Motor neuron (in vitro differentiated cells): ENCODE measurements around the gene TRAF6. TPM values are rescaled to one million over a fixed set of nuclear protein-coding genes. Genes with fewer than 3 reads are reported as not detected.

Source experiments
- ATAC-seq, 8 experiments: fragments of 200-7000 bp; cut with Tn5 transposase; replicated peaks in 6 of 8; 2 replicates each; pipeline ENCODE4 v1.8.0; 2021; ENCODE audit warnings: mild to moderate bottlenecking in 8 of 8, moderate library complexity in 8 of 8
- H3K27ac ChIP-seq, 2 donors: fragments of 250-450 bp; sonication (Bioruptor Pico); 2 replicates each; pipeline ENCODE4 v1.9.0; 2021; ENCODE audit warnings: antibody characterized with exemption in 2 of 2, mild to moderate bottlenecking in 2 of 2, moderate library complexity in 1 of 2
- H3K4me1 ChIP-seq, 2 donors: fragments of 250-450 bp; sonication (Bioruptor Pico); replicated peaks in 1 of 2; 2 replicates each; pipeline ENCODE4 v1.6.1; 2021; ENCODE audit warnings: antibody characterized with exemption in 2 of 2, mild to moderate bottlenecking in 2 of 2, moderate library complexity in 1 of 2
- H3K4me3 ChIP-seq, 5 donors: fragments of 250-450 bp; sonication (Bioruptor Pico); 2 replicates each; pipeline ENCODE4 v1.9.0; 2021; ENCODE audit warnings: antibody characterized with exemption in 5 of 5, mild to moderate bottlenecking in 5 of 5, moderate library complexity in 4 of 5
- WGBS, 10 experiments: fragments of 450-650 bp; shearing (Covaris generic); methylation state at CpG; one replicate each; pipeline ENCODE4 v1.0.0; 2022; 5-methylcytosine and 5-hydroxymethylcytosine counted together
- in situ Hi-C, 9 experiments: fragments of 400-800 bp; cut with MboI; loops; one replicate each; pipeline ENCODE4 v1.15.0; 2021; ENCODE audit warnings: low sequenced_read_pairs in 9 of 9, low pct_unique_long_range_greater_than_20kb in 2 of 9; ENCODE audit not compliant: unreplicated experiment in 9 of 9
- total RNA-seq, 8 experiments: library from RNA; unstranded; fragments of 300-600 nt; gene quantifications; 2 replicates each; pipeline versions ENCODE4 v1.2.3 to v1.2.4, GENCODE V29; 2022

The TRAF6 gene
- total RNA-seq, 8 experiments from 2014 or later = 5.8 to 14.7 (median 8.9) TPM

DNA sequence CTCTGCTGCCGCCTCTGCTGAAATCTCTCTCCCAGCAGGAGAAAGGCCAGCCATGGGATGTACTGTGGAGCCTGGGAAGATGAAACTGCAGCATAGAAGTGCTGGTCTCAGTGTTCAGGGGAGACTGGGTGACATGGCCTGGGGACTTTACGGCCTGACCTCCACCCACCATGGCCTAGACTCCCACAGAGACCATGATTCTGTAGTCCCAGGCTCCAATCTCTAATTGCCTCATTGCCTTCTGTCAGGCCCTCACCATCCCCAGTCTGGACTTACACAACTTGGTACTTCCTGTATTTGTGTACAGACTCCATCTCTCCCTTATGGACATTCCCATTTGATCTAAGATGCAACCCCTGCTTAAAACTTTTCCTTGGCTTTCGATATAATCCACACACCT, 43.1 kb downstream of the TRAF6 start:
- 80 to 100% (median 100%) methylated on average over 1 to 2 of the region's 3 CpGs; no CpG with 5 or more reads in 4 of the 10 experiments for WGBS, 10 experiments
- no peak overlapping the region for H3K4me3 ChIP-seq
- no peaks in the 10 kb centered on the region for H3K4me1 ChIP-seq
- in situ Hi-C loops = loop anchor here in 1 of 9 experiments (25.0 kb wide), 1 partner anchor 155 kb away; no protein-coding TSS in a partner anchor
- ATAC-seq = no peak
- H3K27ac ChIP-seq = no peak overlapping the region

DNA sequence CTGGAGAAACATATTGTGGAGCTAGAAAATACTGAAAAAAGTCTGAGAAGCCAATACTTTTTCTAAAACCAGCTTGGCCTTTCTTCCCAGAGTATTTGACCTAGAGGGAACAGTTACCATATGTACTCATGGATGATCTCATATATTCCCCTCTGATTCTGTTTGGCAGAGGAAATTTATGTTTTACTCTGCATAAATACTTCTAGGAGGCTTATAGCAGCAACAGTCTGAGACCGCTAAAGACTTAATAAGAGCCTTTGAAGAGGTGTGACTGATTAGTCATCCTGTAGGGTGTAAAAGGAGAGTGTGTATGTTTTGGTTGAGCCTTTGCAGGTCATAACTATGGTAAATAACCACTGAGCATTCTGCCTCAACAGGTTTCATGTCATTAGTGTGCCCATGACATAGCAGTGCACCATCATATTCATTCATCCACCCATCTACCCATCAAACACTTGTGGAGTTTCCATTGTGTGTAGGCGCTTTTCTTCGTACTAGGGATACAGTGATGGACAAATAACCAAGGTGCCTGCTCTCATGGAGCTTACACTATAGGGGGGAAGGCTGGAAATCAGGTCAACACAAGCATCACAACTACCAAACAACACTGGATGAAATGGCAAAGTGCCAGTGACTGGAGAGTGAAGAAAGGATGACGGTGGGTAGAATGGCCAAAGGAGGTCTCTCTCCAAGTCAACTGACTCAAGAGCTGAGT, 44.5 kb downstream of the TRAF6 start:
- Histone ChIP-seq H3K27ac (no peak overlapping the region), H3K4me3 (no peak overlapping the region), H3K4me1 (no peaks in the 10 kb centered on the region)
- in situ Hi-C loops = loop anchor here in 1 of 9 experiments (25.0 kb wide), 1 partner anchor 153 kb away; no protein-coding TSS in a partner anchor
- ATAC-seq = peak in 7 of 8 experiments; percentile 28 to 67 (median 43)
- 83 to 100% (median 98%) methylated on average over 1 to 4 of the region's 4 CpGs; no CpG with 5 or more reads in 6 of the 10 experiments for WGBS, 10 experiments

DNA sequence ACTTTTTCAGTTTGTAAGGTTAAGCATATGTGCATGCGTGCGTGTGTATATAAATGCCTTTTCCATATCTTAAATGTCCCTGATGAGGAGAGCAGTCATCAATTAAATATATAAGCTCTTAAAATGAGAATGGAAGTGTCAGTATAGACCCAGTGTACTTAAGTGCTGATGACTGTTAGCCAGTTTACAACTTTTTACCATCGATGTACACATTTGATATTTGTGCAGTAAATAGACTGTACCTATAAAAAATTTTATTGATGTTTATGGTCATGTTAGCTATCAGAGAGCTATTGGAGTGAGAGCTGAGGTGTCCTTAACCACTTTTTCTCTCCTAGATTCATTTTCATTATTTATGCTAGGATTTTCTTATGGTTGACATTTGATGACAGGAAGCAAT, 45.4 kb downstream of the TRAF6 start:
- 54 to 100% (median 81%) methylated on average over 1 to 3 of the region's 3 CpGs for whole genome bisulfite sequencing, 10 experiments

DNA sequence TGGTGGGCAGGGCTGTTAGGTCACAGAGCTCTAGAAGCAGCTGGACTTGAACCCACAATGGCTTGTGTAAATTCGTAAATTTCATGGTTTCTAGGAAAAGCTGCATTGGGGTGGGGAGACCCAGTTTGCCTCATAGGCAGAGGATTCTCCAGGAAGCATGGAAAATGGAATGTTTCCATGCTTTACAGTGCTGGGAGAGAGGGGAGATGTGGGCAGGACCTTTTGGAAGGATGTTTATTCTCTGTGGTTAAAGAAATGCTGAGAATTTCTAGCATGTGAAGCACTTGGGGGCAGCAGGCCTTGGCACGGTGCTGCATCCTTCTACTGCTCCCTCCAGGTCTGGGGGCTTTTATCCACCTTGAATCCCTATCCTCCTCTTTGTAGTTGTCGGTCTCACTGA, 46.3 kb downstream of the TRAF6 start:
- H3K4me1 ChIP-seq = peaks cover 4 to 8% of the 10 kb centered on the region in 2 donors
- no peak for ATAC-seq
- H3K27ac ChIP-seq = no peak overlapping the region
- in situ Hi-C loops = loop anchor here in 1 of 9 experiments (25.0 kb wide), 1 partner anchor 151 kb away; no protein-coding TSS in a partner anchor
- H3K4me3 ChIP-seq = no peak overlapping the region
- WGBS, 10 experiments = 0 to 92% (median 51%) methylated on average over 1 to 3 of the region's 3 CpGs; no CpG with 5 or more reads in 1 of the 10 experiments

More for the DNA sequence above, 45.4 kb downstream of the TRAF6 start:
- in situ Hi-C loops = loop anchor here in 1 of 9 experiments (25.0 kb wide), 1 partner anchor 152 kb away; no protein-coding TSS in a partner anchor
- peaks cover 4 to 8% of the 10 kb centered on the region in 2 donors for H3K4me1 ChIP-seq
- H3K4me3 ChIP-seq = no peak overlapping the region
- no peak for ATAC-seq
- H3K27ac ChIP-seq = no peak overlapping the region

DNA sequence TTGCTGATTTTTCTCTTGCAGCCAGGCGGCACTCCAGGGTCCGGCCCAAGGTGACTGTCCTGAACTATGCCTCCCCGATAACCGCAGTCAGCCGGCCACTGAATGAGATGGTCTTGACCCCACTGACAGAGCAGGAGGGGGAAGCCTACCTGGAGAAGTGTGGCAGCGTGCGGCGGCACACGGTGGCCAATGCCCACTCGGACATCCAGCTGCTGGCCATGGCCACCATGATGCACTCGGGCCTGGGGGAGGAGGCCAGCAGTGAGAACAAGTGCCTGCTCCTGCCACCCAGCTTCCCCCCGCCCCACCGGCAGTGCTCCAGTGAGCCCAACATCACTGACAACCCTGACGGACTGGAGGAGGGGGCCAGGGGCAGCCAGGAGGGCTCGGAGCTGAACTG, 47.8 kb downstream of the TRAF6 start:
- WGBS, 10 experiments = 89 to 100% (median 100%) methylated on average over 1 to 3 of the region's 15 CpGs; no CpG with 5 or more reads in 6 of the 10 experiments
- H3K27ac ChIP-seq = no peak overlapping the region
- peaks cover 4 to 8% of the 10 kb centered on the region in 2 donors for H3K4me1 ChIP-seq
- no peak for ATAC-seq
- no peak overlapping the region for H3K4me3 ChIP-seq
- in situ Hi-C loops = loop anchor here in 1 of 9 experiments (25.0 kb wide), 1 partner anchor 150 kb away; no protein-coding TSS in a partner anchor

DNA sequence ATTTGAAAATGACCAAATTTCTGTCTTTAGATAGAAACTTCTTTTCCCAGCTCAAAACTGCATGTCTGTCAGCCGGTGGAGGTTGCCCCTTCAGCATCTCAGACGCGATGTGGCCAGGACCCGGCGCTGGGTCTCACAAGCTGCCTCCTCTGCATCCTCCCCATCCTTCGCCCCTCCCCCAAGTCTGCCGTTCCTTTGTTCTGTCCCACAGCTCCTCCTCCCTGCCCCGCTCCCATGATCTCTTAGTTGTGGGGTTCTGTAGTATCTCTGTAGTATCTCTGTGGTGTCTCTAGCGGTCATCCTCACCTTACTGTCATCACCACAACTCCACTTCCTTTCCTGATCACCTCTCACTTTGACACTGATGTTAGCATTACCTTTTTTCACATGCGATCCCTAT, 49.9 kb downstream of the TRAF6 start:
- Histone ChIP-seq H3K4me1 (peaks cover 17 to 21% of the 10 kb centered on the region in 2 donors), H3K27ac (no peak overlapping the region), H3K4me3 (no peak overlapping the region)
- ATAC-seq = no peak
- in situ Hi-C loops = loop anchor here in 1 of 9 experiments (25.0 kb wide), 1 partner anchor 148 kb away; no protein-coding TSS in a partner anchor
- 40 to 100% (median 75%) methylated on average over 1 to 6 of the region's 10 CpGs; no CpG with 5 or more reads in 3 of the 10 experiments for WGBS, 10 experiments

DNA sequence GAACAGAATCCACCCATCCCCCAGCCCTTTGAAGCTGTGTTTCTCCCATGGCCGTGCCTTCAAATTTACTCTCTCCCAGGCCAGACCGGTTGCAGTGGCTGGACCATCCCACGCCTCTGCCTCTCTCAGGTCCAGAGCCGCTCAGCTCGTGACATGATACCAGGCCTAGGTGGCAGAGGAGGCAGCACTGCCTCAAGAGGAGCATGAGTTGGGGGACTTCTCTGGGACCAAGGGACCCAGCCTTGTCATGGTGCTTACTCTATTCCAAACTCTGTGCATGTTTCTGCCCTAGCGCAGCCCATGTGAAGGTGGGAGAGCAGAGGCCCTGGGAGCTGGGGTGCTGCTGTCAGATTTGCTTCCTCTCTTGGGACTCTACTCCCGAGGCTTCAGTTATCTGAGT, 51.0 kb downstream of the TRAF6 start:
- peaks cover 20 to 21% of the 10 kb centered on the region in 2 donors for H3K4me1 ChIP-seq
- ATAC-seq = no peak
- 60 to 100% (median 100%) methylated on average over 1 to 4 of the region's 7 CpGs; no CpG with 5 or more reads in 3 of the 10 experiments for WGBS, 10 experiments
- H3K27ac ChIP-seq = no peak overlapping the region
- in situ Hi-C loops = loop anchor here in 1 of 9 experiments (25.0 kb wide), 1 partner anchor 147 kb away; no protein-coding TSS in a partner anchor
- no peak overlapping the region for H3K4me3 ChIP-seq

DNA sequence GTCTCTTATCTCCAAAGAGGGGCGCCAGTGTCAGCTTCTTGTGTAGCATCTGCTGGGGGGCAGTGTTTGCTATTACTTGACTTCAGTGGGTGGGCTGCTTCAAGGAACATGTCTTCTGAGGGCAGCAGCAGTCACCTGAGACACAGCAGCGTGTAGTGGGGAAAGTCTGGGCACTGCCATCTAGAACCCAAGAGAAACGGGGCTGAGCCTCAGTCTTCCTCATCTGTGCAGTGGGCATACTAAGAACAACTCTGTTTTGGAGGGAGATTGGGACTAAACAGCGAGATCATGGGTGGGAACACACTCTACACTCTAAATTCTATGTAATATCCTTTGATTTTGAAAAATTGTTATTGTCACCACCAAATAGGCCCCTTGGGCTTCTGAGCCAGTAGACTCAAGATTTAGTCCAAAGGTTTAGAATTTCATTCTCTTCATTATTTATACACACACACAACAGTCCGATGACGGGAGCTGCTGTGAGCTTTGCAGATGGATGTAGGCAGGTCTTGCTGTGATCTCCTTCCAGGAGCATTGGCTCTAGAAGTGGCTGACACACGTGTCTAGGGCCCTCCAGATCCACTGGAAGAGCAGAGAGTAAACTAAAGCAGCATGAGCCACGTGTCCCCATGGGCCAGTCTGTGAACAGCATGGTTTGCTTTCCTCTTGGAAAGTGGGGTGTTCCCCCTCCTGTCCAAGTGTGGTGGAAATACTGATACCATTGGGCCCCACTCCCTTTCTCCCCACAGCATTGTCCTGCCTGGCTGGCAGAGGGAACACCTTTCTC, 51.8 kb downstream of the TRAF6 start:
- peaks cover 20 to 21% of the 10 kb centered on the region in 2 donors for H3K4me1 ChIP-seq
- in situ Hi-C loops = loop anchor here in 1 of 9 experiments (25.0 kb wide), 1 partner anchor 146 kb away; no protein-coding TSS in a partner anchor
- WGBS, 10 experiments = 67 to 100% (median 88%) methylated on average over 1 to 8 of the region's 8 CpGs; no CpG with 5 or more reads in 2 of the 10 experiments
- H3K4me3 ChIP-seq = no peak overlapping the region
- H3K27ac ChIP-seq = no peak overlapping the region
- ATAC-seq = no peak

DNA sequence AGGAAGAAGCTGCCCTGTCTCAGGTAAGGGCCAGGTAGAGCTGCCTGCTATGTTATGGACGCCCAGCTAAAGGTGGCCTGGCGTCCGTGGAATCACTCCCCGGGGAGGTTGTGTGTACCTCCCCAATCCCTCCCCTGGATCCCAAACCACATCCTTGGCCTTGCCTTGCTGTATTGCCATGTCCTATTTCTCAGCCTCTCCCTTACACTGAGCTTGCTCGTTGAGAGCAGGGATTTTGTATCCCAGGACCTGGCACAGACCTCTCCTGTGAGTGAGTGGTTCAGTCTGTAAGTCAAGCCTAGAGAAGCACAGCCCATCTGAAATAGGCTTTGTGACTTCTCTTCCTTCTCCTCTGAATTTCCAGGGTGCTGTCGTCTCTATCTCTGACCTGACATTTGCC, 53.9 kb downstream of the TRAF6 start:
- H3K4me3 ChIP-seq = no peak overlapping the region
- peak overlapping the region; percentile 63 to 80 for H3K27ac ChIP-seq

DNA sequence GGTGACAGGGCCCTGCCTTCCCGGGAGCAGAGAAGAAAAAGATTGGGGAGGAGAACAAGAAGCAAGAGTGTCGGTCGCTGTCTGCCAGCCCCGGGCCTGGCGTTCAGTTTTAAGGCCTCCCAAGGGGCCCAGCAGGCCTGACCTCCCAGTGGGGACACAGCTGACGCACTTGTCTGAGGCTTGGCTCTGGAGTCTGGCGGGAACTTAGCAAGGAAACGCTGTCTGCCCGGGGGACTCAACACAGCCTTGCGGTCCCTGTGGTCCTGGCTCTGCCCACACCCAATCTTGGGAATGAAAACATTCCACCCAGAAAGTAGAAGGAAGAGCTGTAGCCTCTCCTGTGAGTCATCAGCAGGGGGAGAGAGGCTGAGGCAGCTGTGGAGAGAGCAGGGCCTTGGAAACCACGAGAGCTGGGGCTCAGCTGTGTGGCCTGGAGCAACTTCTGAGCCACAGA, 54.4 kb downstream of the TRAF6 start:
- WGBS, 10 experiments = 0 to 47% (median 30%) methylated on average over 1 to 11 of the region's 11 CpGs; no CpG with 5 or more reads in 5 of the 10 experiments
- in situ Hi-C loops = loop anchor here in 1 of 9 experiments (25.0 kb wide), 1 partner anchor 143 kb away; no protein-coding TSS in a partner anchor
- no peak overlapping the region for H3K4me3 ChIP-seq
- peak; percentile 57 to 98 (median 76) for ATAC-seq
- peaks cover 20 to 21% of the 10 kb centered on the region in 2 donors for H3K4me1 ChIP-seq
- peak overlapping the region; percentile 63 to 80 for H3K27ac ChIP-seq

More for the DNA sequence above, 53.9 kb downstream of the TRAF6 start:
- peak in 2 of 8 experiments; percentile 25 to 36 for ATAC-seq
- in situ Hi-C loops = loop anchor here in 1 of 9 experiments (25.0 kb wide), 1 partner anchor 144 kb away; no protein-coding TSS in a partner anchor
- WGBS, 10 experiments = 30 to 80% (median 58%) methylated on average over 1 to 4 of the region's 6 CpGs; no CpG with 5 or more reads in 4 of the 10 experiments
- peaks cover 20 to 21% of the 10 kb centered on the region in 2 donors for H3K4me1 ChIP-seq

DNA sequence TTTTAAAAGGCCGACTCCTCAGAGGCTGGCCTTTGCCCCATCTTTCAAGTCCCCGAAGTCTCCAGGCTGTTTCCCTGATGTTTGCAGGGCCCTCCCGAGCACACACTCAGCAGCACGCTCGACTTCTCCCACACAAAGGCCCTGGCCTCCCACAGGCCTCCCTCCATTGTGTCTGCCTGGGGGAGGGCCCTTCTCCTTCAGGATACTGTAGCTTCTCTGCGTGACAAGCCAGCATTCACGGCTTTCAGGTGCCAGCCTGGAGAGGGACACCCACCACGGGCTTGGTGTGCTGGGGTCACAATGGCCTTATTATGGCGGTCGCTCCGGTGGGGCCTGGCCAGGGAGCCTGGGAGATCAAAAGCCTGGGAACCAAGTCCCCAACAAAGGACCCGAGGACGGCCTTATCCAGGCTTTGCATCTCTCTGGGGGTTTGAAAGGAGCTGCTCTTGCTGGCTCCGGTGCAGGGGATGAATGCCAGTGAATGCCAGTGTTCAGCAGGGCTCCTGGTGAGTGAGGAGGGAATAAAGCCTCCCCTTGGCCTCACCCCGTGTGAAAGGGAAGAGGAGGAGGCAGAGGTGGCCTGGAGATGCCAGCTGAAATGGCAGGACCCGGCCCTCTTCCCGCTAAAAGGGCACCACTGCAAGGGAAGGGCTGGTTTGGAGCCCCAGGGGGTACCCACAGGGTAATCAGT, 55.0 kb downstream of the TRAF6 start:
- no peak overlapping the region for H3K4me3 ChIP-seq
- peaks cover 16% of the 10 kb centered on the region in 2 donors for H3K4me1 ChIP-seq
- peak overlapping the region; percentile 63 to 80 for H3K27ac ChIP-seq
- in situ Hi-C loops = loop anchor here in 1 of 9 experiments (25.0 kb wide), 1 partner anchor 143 kb away; no protein-coding TSS in a partner anchor
- WGBS, 10 experiments = 0 to 24% (median 13%) methylated on average over 1 to 7 of the region's 17 CpGs; no CpG with 5 or more reads in 4 of the 10 experiments
- ATAC-seq = peak in 6 of 8 experiments; percentile 2 to 82 (median 76)

DNA sequence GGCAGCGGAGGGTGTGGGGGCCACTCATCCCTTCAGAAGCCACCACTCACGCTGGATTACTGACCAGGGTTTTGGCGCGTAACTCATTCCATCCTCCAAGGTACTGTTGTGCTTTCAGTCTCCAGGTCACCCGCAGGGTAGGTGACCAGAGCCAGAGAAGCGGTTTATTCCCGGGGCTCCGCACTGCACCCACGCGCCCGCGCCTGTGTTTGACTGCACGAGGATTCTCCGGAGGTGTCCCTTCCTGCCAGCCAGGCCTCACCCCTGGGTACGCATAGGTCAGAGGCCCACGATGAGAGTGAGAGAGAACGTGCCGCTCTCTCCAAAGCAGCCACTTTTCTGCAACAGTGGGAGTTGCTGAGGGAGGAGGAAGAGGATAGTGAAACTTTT, 55.5 kb downstream of the TRAF6 start:
- WGBS, 10 experiments = 46 to 92% (median 61%) methylated on average over 2 to 13 of the region's 18 CpGs; no CpG with 5 or more reads in 6 of the 10 experiments
- H3K27ac ChIP-seq = peak overlapping the region in 1 of 2 donors; percentile 55
- ATAC-seq = no peak
- H3K4me3 ChIP-seq = no peak overlapping the region
- in situ Hi-C loops = loop anchor here in 1 of 9 experiments (25.0 kb wide), 1 partner anchor 142 kb away; no protein-coding TSS in a partner anchor
- peaks cover 14 to 15% of the 10 kb centered on the region in 2 donors for H3K4me1 ChIP-seq
